Measurements from ENCODE around the gene UVSSA. TPM values are rescaled to one million over a fixed set of nuclear protein-coding genes. Genes with fewer than 3 reads are reported as not detected.

The UVSSA gene
- total RNA-seq, 1 experiment from 2014 or later, result 40.4 TPM

DNA sequence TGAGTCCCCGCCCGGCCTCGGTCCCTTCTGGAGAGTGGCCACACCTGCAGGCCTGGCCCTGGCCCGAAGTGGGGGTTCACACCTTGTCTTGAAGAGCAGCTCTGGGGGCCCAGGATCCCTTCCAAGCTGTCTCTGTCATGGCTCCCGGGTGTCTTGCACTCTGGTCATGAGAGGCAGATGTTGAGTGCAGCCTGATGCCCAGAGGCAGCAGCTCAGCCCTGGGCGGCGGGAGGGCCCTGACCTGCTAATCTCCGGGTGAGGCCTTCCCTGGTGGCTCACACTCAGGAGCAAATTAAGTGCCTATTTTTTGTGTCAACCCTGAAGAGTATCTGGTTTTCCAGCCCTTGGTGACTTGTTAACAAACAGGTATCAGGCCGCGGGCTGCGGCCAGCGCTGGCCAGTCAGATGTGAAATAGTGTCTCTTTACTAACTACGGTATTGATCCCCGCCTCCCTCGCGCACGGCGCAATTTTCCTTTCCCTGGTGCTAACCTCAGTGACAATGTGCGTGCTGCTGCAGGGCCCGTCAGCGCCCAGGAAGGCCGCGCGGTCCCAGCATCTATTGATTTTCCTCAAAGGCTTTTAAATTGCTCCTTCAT is 35.0 kb downstream of the UVSSA start:
- Mint-ChIP-seq H3K9me3 (no peaks in the 10 kb centered on the region), H3K27ac (no peak overlapping the region), H3K36me3 (peaks cover 4% of the 10 kb centered on the region; the same call in 1 of the 2 replicates), H3K27me3 (ENCODE audit: low read depth) (no peaks in the 10 kb centered on the region), H3K4me3 (no peak overlapping the region), H3K4me1 (no peaks in the 10 kb centered on the region)
- ChIA-PET POLR2A (no interaction called here), CTCF (no interaction called here)
- peak; percentile 4 for DNase-seq (ENCODE audit: low spot score)
- TF ChIP-seq, protein P1, sequence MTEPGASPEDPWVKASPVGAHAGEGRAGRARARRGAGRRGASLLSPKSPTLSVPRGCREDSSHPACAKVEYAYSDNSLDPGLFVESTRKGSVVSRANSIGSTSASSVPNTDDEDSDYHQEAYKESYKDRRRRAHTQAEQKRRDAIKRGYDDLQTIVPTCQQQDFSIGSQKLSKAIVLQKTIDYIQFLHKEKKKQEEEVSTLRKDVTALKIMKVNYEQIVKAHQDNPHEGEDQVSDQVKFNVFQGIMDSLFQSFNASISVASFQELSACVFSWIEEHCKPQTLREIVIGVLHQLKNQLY (CRISPR knock-in tag; IDR thresholded peaks at IDR 0.05), result no peak
- TF ChIP-seq RELA (CRISPR knock-in tag; IDR thresholded peaks at IDR 0.05; ENCODE audit: borderline replicate concordance) (no peak), FOXK1 (CRISPR knock-in tag; IDR thresholded peaks at IDR 0.05) (no peak), JAZF1 (CRISPR knock-in tag; IDR thresholded peaks at IDR 0.05) (no peak)
- ATAC-seq, result no peak

DNA sequence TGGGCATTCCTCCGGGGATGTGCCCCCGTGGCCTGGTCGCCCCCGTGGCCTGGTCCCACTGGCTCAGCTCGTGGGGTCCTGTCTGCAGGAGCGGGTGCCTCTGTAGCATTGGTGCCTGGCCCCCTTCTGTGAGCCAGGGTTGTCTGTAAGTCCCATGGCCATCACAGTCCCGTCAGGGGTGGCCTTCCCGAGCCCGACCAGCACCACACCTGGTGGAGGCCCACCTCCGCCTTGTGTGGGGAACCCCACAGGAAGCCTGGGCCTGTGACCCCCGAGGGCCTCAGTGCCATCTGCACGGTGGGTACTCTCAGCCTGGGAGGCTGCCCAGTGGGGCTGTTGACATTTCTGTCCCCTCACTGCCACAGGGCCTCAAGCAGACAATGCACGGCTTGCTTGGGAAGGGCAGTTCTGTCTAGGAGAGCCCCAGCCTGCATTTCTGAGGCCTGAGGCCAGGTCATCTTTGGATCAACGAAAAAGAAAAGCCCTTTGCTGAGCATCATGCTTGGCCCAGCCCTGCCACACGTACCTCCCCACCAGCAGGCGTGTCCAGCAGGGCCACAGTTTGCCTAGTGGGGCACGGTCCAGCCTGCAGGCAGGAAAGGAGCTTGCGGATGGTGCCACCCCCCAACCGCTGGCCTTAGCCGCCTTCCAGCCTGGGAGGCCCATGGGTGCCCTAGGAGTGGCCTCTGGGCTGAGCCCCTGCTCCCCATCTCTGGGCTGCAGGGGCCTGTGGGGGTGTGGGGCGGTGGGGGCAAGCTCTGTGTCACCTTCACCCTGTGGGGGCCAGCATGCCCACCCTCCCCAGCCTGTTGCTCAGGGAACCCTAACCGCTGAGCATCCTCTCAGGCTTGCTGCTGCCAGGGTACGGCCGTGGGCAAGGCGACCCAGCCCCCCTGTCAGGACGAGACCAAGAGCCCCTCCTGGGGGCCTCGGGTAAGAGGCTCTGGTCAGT is 36.0 kb downstream of the UVSSA start:
- Mint-ChIP-seq H3K4me1 (no peaks in the 10 kb centered on the region), H3K36me3 (peaks cover 10% of the 10 kb centered on the region; the same call in 1 of the 2 replicates), H3K27ac (no peak overlapping the region), H3K9me3 (peaks cover 3% of the 10 kb centered on the region; the same call in 1 of the 2 replicates), H3K27me3 (ENCODE audit: low read depth) (no peaks in the 10 kb centered on the region), H3K4me3 (no peak overlapping the region)
- TF ChIP-seq HMGA2 (CRISPR knock-in tag; IDR thresholded peaks at IDR 0.05) (no peak), ZNF671 (CRISPR knock-in tag; IDR thresholded peaks at IDR 0.05) (no peak), ZNF317 (CRISPR knock-in tag; IDR thresholded peaks at IDR 0.05; ENCODE audit: borderline replicate concordance, low read depth) (no peak), CREM (CRISPR knock-in tag; IDR thresholded peaks at IDR 0.05) (no peak), SP1 (CRISPR knock-in tag; conservative IDR thresholded peaks at IDR 0.05) (no peak)
- TF ChIP-seq, protein P2, sequence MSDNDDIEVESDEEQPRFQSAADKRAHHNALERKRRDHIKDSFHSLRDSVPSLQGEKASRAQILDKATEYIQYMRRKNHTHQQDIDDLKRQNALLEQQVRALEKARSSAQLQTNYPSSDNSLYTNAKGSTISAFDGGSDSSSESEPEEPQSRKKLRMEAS (CRISPR knock-in tag; IDR thresholded peaks at IDR 0.05), result no peak
- TF ChIP-seq, protein P1 (CRISPR knock-in tag; IDR thresholded peaks at IDR 0.05), result no peak
- POLR2A ChIA-PET, result no interaction called here
- ATAC-seq (no peak), DNase-seq (ENCODE audit: low spot score) (peak; percentile 3)
- CTCF ChIA-PET, result no interaction called here

DNA sequence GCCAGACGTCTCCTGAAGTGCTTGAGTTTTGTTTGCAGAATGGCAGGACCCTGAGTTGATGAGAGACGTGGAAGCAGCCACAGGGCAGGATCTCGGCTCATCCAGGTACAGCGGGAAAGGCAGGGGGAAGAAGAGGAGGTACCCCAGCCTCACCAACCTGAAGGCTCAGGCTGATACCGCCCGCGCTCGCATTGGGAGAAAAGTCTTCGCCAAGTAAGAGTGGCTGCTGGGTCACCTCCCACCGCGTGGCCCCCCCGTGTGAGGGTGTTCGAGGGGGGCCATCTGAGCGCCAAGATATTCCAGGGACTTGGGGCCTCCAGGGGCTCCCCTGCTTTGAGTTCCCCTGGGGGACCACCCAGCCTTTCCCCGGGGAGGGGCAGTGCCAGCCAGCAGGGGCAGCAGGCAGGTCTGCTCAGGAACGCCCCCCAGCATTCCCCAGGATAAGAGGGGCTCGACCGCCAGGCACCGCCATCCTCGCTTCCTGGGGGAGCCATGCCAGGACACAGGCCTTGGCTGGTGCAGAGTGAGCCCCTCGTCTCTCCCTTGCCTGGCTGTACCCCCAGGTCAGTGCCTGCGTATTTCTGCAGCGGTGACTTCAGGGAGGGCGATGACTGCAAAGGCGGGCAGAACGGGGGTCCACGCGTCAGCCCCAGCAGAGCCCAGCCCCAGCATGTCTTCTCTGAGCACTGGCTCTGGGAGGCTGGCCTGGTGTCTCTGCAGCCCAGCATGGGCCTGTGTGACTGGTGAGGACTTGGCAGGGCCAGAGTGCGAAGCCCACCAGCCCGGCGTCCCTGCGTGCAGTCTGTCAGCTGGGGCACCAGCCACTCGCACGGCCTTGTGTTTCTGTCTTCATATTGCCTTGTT is 37.0 kb downstream of the UVSSA start:
- H3K27ac Mint-ChIP-seq, result no peak overlapping the region
- POLR2A ChIA-PET, result no interaction called here
- ATAC-seq, result no peak
- TF ChIP-seq, protein P3, sequence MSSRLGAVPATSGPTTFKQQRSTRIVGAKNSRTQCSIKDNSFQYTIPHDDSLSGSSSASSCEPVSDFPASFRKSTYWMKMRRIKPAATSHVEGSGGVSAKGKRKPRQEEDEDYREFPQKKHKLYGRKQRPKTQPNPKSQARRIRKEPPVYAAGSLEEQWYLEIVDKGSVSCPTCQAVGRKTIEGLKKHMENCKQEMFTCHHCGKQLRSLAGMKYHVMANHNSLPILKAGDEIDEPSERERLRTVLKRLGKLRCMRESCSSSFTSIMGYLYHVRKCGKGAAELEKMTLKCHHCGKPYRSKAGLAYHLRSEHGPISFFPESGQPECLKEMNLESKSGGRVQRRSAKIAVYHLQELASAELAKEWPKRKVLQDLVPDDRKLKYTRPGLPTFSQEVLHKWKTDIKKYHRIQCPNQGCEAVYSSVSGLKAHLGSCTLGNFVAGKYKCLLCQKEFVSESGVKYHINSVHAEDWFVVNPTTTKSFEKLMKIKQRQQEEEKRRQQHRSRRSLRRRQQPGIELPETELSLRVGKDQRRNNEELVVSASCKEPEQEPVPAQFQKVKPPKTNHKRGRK (CRISPR knock-in tag; IDR thresholded peaks at IDR 0.05; ENCODE audit: borderline replicate concordance), result no peak
- TF ChIP-seq ZNF416 (CRISPR knock-in tag; IDR thresholded peaks at IDR 0.05) (no peak), ETV6 (CRISPR knock-in tag; IDR thresholded peaks at IDR 0.05) (no peak), SMAD4 (CRISPR knock-in tag; IDR thresholded peaks at IDR 0.05) (no peak)
- TF ChIP-seq, protein P4, sequence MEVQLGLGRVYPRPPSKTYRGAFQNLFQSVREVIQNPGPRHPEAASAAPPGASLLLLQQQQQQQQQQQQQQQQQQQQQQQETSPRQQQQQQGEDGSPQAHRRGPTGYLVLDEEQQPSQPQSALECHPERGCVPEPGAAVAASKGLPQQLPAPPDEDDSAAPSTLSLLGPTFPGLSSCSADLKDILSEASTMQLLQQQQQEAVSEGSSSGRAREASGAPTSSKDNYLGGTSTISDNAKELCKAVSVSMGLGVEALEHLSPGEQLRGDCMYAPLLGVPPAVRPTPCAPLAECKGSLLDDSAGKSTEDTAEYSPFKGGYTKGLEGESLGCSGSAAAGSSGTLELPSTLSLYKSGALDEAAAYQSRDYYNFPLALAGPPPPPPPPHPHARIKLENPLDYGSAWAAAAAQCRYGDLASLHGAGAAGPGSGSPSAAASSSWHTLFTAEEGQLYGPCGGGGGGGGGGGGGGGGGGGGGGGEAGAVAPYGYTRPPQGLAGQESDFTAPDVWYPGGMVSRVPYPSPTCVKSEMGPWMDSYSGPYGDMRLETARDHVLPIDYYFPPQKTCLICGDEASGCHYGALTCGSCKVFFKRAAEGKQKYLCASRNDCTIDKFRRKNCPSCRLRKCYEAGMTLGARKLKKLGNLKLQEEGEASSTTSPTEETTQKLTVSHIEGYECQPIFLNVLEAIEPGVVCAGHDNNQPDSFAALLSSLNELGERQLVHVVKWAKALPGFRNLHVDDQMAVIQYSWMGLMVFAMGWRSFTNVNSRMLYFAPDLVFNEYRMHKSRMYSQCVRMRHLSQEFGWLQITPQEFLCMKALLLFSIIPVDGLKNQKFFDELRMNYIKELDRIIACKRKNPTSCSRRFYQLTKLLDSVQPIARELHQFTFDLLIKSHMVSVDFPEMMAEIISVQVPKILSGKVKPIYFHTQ (CRISPR knock-in tag; IDR thresholded peaks at IDR 0.05), result no peak
- DNase-seq (ENCODE audit: low spot score), result peak; percentile 8
- CTCF ChIA-PET, result no interaction called here
- no peak overlapping the region for H3K4me3 Mint-ChIP-seq
- H3K27me3 Mint-ChIP-seq (ENCODE audit: low read depth), result no peaks in the 10 kb centered on the region
- H3K9me3 Mint-ChIP-seq, result peaks cover 11% of the 10 kb centered on the region
- no peaks in the 10 kb centered on the region for H3K4me1 Mint-ChIP-seq
- H3K36me3 Mint-ChIP-seq, result peaks cover 17% of the 10 kb centered on the region
